OCI-LY1 (cell line): Measurements from ENCODE around the gene CDK17.

ENCODE experiments used
- CTCF ChIP-seq: fragments of 200-600 bp; sonication (generic), shearing (Covaris generic); IDR thresholded peaks from 2 replicates; pipeline ENCODE4 v1.5.1; 2017; ENCODE audit warnings: mild to moderate bottlenecking, antibody characterized with exemption, low read length, moderate library complexity, mixed read lengths
- EZH2 ChIP-seq: fragments of 200-600 bp; sonication (generic), shearing (Covaris generic); IDR thresholded peaks from 2 replicates; pipeline ENCODE4 v1.8.0; 2017; ENCODE audit warnings: borderline replicate concordance, mixed run types, mild to moderate bottlenecking, antibody characterized with exemption, low read length, moderate library complexity, mixed read lengths

- TF ChIP-seq CTCF (no peak), EZH2 (no peak)
Measured at GRCh38 chr12:96303653-96304052, 96.6 kb downstream of the CDK17 start.
